Right hindlimb (tissue), 1 donor: ENCODE results near the gene EDEM3.
A peak's percentile ranks its signal among the peaks of the same experiment; 100 is the strongest.
"Not testable (repeated sequence)": the region's sequence is repeated elsewhere in the genome, so short reads cannot be mapped to it uniquely, and the experiment has no call there.

Experiments used
- DNase-seq: peaks from one replicate; pipeline ENCODE4 v3.0.0-alpha.2; 2018

Gene EDEM3, protein sequence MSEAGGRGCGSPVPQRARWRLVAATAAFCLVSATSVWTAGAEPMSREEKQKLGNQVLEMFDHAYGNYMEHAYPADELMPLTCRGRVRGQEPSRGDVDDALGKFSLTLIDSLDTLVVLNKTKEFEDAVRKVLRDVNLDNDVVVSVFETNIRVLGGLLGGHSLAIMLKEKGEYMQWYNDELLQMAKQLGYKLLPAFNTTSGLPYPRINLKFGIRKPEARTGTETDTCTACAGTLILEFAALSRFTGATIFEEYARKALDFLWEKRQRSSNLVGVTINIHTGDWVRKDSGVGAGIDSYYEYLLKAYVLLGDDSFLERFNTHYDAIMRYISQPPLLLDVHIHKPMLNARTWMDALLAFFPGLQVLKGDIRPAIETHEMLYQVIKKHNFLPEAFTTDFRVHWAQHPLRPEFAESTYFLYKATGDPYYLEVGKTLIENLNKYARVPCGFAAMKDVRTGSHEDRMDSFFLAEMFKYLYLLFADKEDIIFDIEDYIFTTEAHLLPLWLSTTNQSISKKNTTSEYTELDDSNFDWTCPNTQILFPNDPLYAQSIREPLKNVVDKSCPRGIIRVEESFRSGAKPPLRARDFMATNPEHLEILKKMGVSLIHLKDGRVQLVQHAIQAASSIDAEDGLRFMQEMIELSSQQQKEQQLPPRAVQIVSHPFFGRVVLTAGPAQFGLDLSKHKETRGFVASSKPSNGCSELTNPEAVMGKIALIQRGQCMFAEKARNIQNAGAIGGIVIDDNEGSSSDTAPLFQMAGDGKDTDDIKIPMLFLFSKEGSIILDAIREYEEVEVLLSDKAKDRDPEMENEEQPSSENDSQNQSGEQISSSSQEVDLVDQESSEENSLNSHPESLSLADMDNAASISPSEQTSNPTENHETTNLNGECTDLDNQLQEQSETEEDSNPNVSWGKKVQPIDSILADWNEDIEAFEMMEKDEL

DNA sequence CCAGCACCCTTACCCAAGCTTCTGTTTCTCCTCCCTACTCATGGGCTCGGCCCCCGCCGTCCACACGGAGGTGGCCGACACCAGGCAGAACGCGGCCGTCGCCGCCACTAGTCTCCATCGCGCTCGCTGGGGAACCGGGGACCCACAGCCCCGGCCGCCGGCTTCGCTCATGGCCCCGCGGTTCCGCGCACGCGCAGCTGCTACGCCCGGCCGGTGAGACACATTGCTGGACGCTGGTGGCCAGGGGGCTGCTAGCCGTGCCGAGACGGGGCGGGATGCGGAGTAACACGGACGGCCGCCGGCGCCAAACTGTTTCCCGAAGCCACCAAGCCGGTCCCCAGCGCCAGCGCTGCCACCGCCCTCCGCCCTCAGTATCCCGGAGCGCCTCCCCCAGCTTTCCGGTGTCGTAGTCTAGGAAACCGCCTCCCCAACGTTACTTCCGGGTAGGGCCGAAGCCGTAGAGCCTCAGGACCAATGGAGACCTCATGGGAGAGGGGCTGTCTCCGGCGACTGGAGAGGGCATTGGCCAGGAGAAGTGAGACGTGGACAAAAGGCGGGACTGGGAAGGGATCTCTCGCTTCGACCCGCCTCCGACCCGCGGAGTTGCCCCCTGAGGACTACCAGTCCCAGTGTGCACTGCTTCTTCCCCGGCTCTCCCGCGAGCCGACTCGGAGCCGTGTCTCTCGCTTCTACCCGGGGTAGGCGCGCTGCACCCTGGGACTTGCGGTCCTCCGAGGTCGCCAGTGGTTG lies at the start of gene EDEM3:
Gene EDEM3, minus strand, starts transcription at position 383 of the 750 bp plus-strand sequence. Its CDS starts 212 bp downstream, at position 171.
- peak; percentile 100 for DNase-seq

- DNase-seq = no peak
These were observed 49.6 kb upstream of the EDEM3 start for GRCh38 chr1:184804220-184804619.

- no peak for DNase-seq
These were observed 48.5 kb upstream of the EDEM3 start for GRCh38 chr1:184803180-184803492.

- no peak for DNase-seq
These were observed 47.9 kb upstream of the EDEM3 start for GRCh38 chr1:184802354-184803179.

DNA sequence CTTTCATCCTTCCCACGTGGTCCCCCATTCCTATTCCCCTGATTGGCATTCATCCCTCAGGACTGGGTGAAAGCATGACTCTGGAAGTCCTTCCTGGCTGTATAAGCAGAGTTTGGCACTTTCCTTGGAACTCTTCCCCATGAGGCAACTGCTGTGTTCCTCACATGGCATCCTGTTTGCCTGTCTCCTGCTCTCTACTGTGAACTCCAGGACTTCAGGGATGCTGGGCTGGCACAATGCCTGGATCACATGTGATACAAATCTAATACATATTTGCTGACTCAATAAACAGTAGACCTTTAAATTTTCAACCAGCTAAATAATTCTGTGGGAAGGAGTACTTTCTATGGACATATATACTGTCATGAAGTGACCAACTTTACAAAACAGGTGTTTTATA lies 46.8 kb upstream of the EDEM3 start:
- DNase-seq = no peak

- DNase-seq = no peak
These were observed 46.2 kb upstream of the EDEM3 start for GRCh38 chr1:184800876-184801275.

GRCh38 chr1:184793967-184794366 lies 39.3 kb upstream of the EDEM3 start:
- no peak for DNase-seq

GRCh38 chr1:184792450-184792969 lies 37.9 kb upstream of the EDEM3 start:
- DNase-seq = peak; percentile 77

- DNase-seq = no peak
These were observed 36.9 kb upstream of the EDEM3 start for GRCh38 chr1:184791550-184791900.

DNA sequence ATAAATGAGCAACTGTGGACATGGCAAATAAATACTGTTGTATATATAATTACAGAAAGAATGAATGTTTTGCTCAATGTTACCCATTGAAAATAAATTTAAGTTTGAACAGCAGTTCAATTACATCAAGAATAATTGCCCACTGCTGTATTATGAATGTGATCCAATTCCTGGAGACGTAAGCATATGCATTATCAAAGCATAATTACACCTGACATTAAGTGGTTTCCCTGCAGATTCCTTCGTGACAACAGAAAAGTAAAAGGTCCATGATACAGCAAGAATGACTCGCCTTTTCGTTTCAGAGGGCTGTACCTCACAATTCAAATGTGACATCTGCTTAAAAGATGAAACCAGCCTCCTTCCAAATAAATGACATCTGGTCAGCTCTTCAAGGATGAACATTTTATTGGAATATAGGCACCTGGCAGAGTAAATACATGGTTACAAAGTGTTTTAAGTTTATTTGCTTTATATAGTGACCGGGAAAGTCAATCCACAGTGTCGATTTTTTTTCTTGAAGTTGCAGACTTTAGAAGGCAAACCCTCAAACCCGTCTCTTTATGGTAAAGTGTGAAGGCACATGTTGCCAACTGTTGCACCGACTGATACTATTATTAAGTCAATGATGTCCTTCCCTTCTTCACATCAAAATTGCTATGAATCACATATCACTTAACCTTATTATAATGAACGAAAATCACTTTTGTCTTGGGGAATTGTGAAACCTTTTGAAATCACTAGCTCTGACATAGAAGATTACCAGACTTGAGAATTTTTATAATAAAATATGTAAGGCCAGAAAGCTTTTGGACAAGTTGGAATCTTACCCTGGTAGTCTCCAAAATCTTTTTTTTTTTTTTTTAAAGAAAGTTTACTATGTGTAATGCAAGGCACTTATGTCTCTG lies 36.2 kb upstream of the EDEM3 start:
- no peak for DNase-seq

- DNase-seq = no peak
These were observed 35.2 kb upstream of the EDEM3 start for GRCh38 chr1:184789884-184790283.

GRCh38 chr1:184788970-184789369 lies 34.3 kb upstream of the EDEM3 start:
- DNase-seq = no peak

DNA sequence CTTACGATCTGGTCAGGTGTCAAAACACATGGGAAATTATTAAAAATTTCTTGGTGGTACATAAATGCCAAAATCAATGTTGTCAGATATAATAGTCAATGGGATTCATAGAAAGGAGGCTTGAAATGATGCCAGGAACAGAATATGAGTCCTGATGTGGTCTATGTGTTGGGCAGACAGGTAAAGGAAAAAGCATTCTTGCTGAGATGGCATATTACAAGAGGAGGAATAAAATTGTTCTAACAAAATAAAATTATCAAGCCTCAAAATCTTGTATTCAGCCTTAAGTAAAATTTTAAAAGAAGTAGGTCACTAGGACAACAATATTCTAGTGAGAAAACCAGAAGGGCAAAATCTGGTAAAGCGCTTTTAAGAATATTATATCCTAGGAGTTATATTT lies 30.9 kb upstream of the EDEM3 start:
- no peak for DNase-seq

DNA sequence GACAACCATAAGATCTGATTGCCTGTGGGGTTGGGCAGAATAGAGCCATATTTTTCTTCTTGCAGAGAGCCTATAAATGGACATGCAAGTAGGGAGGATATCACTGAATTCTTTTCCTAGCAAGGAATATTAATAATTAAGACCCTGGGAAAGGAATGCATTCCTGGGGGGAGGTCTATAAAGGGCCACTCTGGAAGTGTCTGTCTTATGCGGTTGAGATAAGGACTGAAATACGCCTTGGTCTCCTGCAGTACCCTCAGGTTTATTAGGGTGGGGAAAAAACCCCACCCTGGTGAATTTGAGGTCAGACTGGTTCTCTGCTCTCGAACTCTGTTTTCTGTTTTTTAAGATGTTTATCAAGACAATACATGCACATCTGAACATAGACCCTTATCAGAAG lies 29.1 kb upstream of the EDEM3 start:
- not testable (repeated sequence) for DNase-seq

- DNase-seq = no peak
These were observed 27.3 kb upstream of the EDEM3 start for GRCh38 chr1:184781941-184782340.

- no peak for DNase-seq
These were observed 21.2 kb upstream of the EDEM3 start for GRCh38 chr1:184775885-184776284.

DNA sequence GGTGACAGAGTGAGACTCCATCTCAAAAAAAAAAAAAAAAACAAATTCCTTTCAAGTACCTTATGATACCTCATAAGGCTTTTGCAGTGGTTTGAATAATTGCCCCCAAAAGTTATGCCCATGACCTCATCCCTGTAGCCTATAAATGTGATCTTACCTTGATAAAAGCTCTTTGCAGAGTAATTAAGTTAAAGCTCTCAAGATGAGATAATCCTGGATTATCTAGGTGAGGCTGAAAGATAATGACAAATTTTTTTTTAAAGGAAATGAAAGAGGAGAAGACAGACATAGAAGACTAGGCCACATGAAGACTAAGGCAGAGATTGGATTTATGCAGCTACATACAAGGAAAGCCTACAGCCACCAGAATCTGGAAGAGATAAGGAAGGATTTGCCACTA lies 20.7 kb upstream of the EDEM3 start:
- DNase-seq = no peak

DNA sequence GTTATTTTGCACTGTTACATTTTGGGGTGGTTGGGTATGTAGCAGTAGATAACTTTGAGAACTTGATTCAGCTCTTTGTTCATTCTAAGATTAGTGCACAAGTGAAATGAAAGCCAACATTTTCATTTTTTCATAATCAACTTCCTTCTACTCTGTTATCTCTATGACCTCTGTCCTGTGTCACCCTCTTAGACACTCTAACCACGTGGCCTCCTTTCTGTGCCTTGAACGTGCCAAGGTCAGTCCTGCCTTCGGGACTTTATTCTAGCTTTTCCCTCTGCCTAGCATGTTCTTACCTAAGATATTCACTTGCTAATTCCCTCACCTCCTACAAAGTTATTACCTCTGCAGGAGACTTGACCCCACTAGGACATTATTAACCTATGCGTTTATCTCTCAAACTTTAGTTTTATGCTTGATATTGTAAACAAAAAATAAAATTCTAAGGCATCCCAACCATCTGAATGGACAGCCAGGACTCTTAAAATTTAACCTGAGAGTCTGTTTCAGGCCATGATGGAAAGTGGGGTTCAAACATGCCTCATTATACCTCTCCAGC lies 19.2 kb upstream of the EDEM3 start:
- DNase-seq = no peak

DNA sequence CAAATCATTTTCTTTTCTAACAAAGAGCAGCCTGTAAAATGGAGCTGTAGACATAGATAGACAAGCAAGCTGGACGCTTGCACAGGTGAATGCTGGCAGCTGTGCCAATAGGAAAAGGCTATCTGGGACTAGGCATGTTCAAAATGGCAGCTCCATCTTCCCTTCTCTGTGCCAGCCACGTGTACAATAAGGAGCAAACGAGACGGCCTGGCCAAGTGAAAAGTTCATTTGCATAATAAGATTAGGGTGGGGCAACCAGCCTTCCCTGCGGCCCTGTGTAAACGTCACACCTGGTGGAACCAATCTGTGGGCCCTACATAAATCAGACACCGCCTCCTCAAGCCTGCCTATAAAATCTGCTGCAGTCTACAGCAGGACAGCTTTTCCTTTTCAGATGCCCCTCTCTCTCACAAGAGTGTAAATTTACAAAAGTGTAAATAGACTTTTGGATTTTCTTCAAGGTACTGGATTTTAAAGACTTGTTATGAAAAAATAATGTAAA lies 16.6 kb upstream of the EDEM3 start:
- no peak for DNase-seq

DNA sequence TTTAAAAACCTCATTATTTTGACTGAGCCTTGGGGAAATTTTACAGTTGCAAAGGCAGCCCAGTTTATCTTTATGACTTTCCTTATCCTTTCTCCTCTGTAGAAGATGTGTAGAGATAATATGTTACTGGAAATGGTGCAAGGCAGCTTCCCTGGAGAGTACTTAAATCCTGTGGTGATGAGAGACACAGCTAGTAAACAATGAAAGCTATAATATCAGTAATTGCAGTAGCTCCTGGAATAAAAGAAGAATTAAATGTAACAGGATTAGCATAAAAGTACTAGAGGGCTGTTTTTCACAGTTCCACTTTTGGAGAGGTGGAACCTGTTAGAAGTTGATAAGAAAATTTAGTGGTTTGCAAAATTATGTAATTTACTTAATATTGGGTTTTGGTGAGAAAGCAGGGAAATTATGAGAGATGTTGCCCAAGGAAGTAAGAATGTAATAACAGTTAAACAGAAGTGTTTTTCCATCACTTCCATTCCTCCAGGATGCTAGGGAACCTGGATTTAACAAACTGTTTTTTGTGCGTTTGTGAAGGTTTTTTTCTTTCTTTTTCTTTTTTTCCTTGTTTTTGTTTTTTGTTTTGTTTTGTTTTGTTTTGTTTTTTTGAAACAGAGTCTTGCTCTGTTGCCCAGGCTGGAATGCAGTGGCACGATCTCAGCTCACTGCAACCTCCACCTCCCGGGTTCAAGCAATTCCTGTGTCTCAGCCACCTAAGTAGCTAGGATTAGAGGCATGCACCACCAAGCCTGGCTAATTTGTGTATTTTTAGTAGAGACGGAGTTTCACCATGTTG lies 15.7 kb upstream of the EDEM3 start:
- no peak for DNase-seq
